ELF-1 (cell line): ENCODE measurements around the gene MIS12.

Experiments
- DNase-seq: peaks from one replicate; pipeline ENCODE4 v3.0.0-alpha.2; 2016; ENCODE audit warnings: low read depth, low spot score

MIS12 gene

GRCh38 chr17:5500247-5500588 lies 13.9 kb downstream of the MIS12 start:
- no peak for DNase-seq

DNA sequence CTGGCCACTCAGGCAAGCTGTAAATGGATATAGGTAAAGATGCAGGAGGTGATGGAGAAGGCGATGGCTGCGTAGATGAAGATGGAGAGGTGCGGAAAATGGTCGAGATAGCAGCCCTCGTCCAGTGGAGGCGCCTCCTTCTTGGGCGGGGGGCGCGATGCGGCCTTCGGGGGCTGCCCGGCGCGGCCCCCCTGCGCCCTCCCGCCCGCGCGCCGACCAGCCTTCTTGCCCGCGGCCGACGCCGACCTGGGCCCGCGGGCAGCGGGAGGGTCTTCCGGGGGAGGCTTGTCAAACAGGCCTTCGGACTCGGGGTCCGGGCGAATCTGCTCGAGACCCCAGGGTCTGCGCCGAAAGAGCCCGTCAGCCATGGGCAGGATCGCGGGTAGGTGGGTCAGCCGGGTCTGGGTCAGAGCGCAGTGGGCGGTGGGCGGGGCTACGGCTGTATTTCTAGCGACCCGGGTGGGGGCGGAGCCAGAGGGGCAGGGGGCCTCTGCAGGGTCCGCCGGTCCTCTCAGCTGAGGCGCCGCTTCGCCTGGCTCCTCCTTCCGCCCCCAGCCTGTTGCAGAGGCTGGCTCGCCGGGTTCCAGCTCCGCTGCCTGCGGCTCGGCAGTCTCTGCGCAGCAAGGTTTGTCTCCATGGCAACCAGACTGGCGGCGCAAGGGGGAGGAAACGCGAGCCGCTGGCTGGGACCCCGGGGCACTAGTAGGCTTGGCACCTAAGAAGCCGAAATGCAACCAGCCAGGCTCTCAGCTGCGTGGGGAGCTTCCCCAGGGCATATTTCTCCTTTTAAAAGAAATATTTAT lies 14.4 kb downstream of the MIS12 start:
- peak; percentile 98 for DNase-seq

- no peak for DNase-seq
Measured at GRCh38 chr17:5501685-5502084, 15.3 kb downstream of the MIS12 start.

DNA sequence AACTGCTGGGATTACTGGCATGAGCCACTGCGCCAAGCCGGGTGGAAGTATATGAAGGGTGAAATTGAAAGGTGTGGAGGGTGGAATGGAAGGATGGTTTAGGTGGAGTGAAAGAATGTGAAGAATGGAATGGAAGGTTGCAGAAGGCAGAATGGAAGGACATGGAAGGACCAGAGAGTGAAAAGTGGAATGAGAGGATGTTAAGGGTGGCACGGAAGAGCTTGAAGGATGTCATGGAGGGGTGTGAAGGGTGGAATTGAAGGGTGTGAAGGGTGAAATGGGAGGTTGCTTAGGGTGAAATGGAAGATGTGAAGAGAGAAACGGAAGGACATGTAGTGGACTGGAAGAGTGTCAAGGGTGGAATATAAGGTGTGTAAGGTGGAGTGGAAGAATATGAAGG lies 16.2 kb downstream of the MIS12 start:
- DNase-seq: no peak

GRCh38 chr17:5506307-5506706 lies 19.9 kb downstream of the MIS12 start:
- no peak for DNase-seq

GRCh38 chr17:5508810-5509209 lies 22.4 kb downstream of the MIS12 start:
- peak; percentile 31 for DNase-seq

GRCh38 chr17:5509482-5509881 lies 23.1 kb downstream of the MIS12 start:
- DNase-seq: no peak

GRCh38 chr17:5510771-5511170 lies 24.4 kb downstream of the MIS12 start:
- DNase-seq: no peak

GRCh38 chr17:5511401-5512225 lies 25.2 kb downstream of the MIS12 start:
- no peak for DNase-seq

- DNase-seq: no peak
Measured at GRCh38 chr17:5513628-5514027, 27.3 kb downstream of the MIS12 start.

GRCh38 chr17:5514976-5515375 lies 28.6 kb downstream of the MIS12 start:
- no peak for DNase-seq

DNA sequence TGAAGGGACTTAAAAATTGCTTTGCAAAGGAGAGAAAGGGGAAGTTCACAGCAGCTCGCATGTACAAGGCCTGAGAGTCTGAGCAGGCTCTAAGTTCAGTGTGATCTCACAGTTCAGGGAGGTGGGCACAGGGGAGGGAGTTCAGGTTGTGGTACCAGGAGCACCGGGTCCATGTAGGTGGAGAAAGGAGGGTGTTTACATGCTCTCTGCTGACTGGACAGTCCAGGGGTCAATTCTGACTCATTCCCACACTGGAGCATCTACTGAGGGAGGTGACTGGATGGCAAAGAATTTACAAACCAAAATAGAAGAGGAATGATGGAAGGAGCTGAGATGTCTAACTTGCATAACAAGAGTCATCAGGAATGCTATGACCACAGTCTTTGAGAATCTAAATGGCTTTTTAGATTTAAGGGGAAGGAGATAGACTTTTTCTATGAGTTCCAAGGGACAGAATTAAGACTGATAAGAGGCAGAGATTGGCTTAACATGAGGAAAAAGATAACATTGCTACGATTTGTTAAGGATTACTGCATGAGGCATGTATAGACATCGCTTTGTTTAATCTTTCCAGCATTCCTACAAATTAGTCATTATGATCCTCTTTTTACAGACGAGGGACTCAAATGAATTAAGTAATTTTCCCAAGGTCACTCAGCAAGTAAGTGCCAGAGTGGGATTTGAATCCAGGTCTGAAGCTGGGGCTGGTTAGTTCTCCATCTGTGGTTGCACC lies 29.9 kb downstream of the MIS12 start:
- peak; percentile 50 for DNase-seq

DNA sequence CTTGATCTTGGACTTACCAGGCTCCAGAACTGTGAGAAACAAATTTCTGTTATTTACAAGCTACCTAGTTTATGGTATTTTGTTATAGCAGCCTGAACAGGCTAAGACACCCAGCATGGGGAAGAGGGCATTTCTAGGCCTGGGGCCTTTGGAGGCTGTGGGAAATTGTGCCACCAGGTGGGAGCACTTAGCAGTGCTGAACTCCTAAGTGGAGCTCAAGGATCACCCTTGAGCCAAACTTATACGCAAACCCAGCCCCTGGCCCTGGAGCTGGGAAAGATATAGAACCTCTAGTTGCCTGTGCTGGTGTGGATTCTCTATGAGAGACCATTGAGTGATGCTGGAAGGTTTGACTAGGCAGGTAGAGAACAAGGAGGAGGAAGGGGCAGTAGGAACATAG lies 36.1 kb downstream of the MIS12 start:
- DNase-seq: no peak

DNA sequence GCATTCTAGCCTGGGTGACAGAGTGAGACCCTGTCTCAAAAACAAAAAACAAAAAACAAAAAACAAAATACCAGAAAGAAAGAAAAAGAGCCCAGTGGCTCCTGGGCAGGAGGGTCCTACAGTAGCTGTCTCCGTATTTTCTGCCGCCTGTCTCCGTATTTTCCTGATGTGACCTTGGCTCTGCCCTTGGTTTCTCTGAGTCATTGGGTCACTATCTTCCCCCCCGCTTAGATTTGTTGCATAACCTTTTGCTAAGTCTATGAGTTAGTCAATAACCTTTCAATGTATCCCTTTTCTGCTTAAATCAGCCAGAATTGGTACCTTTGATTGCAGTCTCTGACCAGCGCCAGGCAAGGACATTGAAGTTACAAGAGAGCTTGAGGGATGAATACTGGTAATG lies 36.9 kb downstream of the MIS12 start:
- DNase-seq: no peak

- DNase-seq: peak; percentile 79
Measured at GRCh38 chr17:5526821-5527598, 40.6 kb downstream of the MIS12 start.

DNA sequence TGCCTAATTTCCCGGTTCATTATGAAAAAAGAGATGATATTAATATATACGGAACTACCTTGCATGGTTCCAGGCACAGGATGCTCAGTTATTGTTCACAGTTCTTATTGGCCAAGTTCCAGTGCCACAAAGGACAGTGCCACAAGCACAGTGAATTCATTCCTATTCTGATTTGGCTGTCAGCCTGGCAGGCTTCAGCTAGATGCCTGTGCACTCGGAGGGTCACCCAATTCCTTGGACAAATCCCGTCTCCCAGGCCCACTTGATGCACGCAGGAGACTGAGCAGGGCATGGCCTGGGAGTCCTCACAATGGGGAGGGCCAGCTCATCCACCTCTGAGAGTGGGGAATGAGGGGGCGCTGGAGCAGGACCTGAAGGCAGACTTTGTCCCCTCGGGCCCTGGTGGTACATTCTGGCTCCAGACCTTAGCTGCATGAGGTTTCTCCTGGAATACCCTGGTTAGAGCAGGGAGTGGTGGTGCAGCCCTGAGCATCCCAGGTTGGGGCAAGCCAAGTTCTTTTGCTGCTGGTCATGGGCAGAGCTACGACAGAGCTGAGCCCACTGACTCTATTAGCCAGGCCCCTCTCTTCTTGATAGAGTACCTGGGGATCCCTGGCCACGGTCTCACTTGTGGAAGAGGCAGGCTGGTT lies 41.4 kb downstream of the MIS12 start:
- no peak for DNase-seq

GRCh38 chr17:5530265-5531084 lies 44.1 kb downstream of the MIS12 start:
- DNase-seq: no peak

- no peak for DNase-seq
Measured at GRCh38 chr17:5531085-5531418, 44.7 kb downstream of the MIS12 start.

DNA sequence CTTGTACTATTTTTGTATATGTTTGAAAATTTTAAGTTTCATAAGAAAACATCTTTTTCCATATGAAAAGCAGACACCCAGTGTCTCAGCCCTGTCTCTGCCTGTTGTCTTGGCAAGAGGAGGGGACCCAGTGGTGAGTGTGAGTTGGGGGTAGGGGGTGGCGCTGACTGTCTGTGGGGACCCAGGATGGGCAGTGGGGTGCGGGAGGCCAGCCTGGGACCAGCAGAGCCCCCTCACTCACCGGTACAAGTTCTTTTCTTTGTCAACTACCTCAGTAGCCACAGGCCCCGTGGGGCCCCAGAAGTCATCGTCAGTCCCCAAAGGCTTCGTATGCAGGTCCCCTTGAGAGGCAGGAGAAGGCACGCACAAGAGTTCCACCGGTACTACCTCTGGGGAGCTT lies 46.2 kb downstream of the MIS12 start:
- no peak for DNase-seq
